Skeletal muscle satellite cell (primary cell): Measurements from ENCODE around the gene FURIN. TPM values are rescaled to one million over a fixed set of nuclear protein-coding genes. Genes with fewer than 3 reads are reported as not detected.
A peak's percentile ranks its signal among the peaks of the same experiment; 100 is the strongest.
"Not testable (repeated sequence)": the region's sequence is repeated elsewhere in the genome, so short reads cannot be mapped to it uniquely, and the experiment has no call there.

Source experiments
- H3K27me3 ChIP-seq: 2 replicates; pipeline ENCODE4 v1.7.0; 2013; ENCODE audit warnings: low read length; ENCODE audit not compliant: control insufficient read depth, insufficient read depth
- H3K36me3 ChIP-seq: 2 replicates; pipeline ENCODE4 v1.7.0; 2013; ENCODE audit warnings: mild to moderate bottlenecking, control low read depth, low read length; ENCODE audit not compliant: insufficient read depth
- H3K4me1 ChIP-seq: 2 replicates; pipeline ENCODE4 v1.7.0; 2013; ENCODE audit warnings: low read length; ENCODE audit not compliant: control insufficient read depth, insufficient read depth
- H3K4me2 ChIP-seq: 2 replicates; pipeline ENCODE4 v1.7.0; 2013; ENCODE audit warnings: mild to moderate bottlenecking, low read length
- H3K4me3 ChIP-seq: 2 replicates; pipeline ENCODE4 v1.7.0; 2013; ENCODE audit warnings: low read length
- H3K9ac ChIP-seq: 2 replicates; pipeline ENCODE4 v1.7.0; 2013; ENCODE audit warnings: mild to moderate bottlenecking, low read depth, low read length, moderate library complexity
- H3K9me3 ChIP-seq: replicated peaks from 2 replicates; pipeline ENCODE4 v1.7.0; 2013; ENCODE audit warnings: mild to moderate bottlenecking, control low read depth, low read length
- total RNA-seq: library from RNA; depleted of rRNA; stranded (reverse); fragments of >200 nt; gene quantifications from 2 replicates; pipeline ENCODE4 v1.2.3, GENCODE V29; 2012; rRNA removed

FURIN gene
- total RNA-seq, result 38.5 and 43.2 TPM in 2 replicates

GRCh38 chr15:90868261-90868689 is at the start of gene FURIN:
FURIN (plus strand) TSS chr15:90868588; CDS start chr15:90875741, 7,153 bp downstream.
- Histone ChIP-seq H3K4me3 (no peak within 1 kb of the TSS), H3K27me3 (no peaks in the 10 kb centered on the region), H3K9me3 (no peaks in the 10 kb centered on the region), H3K4me1 (peaks cover 52% of the 10 kb centered on the region), H3K4me2 (peak within 1 kb of the TSS; percentile 96), H3K36me3 (no peaks in the 10 kb centered on the region), H3K9ac (peak within 1 kb of the TSS; percentile 31)

- H3K36me3 ChIP-seq, result no peaks in the 10 kb centered on the region
- H3K4me2 ChIP-seq, result no peak overlapping the region
- no peaks in the 10 kb centered on the region for H3K9me3 ChIP-seq
- no peak overlapping the region for H3K4me3 ChIP-seq
- peaks cover 3% of the 10 kb centered on the region for H3K4me1 ChIP-seq
- H3K9ac ChIP-seq, result no peak overlapping the region
- H3K27me3 ChIP-seq, result peaks cover 10% of the 10 kb centered on the region
These were observed 49.0 kb upstream of the FURIN start for GRCh38 chr15:90819390-90819789.

GRCh38 chr15:90819850-90820249 is 48.5 kb upstream of the FURIN start:
- Histone ChIP-seq H3K4me3 (no peak overlapping the region), H3K9ac (no peak overlapping the region), H3K36me3 (no peaks in the 10 kb centered on the region), H3K4me1 (no peaks in the 10 kb centered on the region), H3K9me3 (no peaks in the 10 kb centered on the region), H3K4me2 (no peak overlapping the region), H3K27me3 (peaks cover 11% of the 10 kb centered on the region)

- H3K27me3 ChIP-seq, result peaks cover 11% of the 10 kb centered on the region
- no peaks in the 10 kb centered on the region for H3K36me3 ChIP-seq
- H3K4me3 ChIP-seq, result no peak overlapping the region
- H3K9ac ChIP-seq, result no peak overlapping the region
- no peaks in the 10 kb centered on the region for H3K4me1 ChIP-seq
- no peak overlapping the region for H3K4me2 ChIP-seq
- H3K9me3 ChIP-seq, result no peaks in the 10 kb centered on the region
These were observed 47.9 kb upstream of the FURIN start for GRCh38 chr15:90820481-90820880.

GRCh38 chr15:90822204-90822955 is 46.0 kb upstream of the FURIN start:
- H3K36me3 ChIP-seq, result no peaks in the 10 kb centered on the region
- no peak overlapping the region for H3K9ac ChIP-seq
- no peak overlapping the region for H3K4me3 ChIP-seq
- no peaks in the 10 kb centered on the region for H3K9me3 ChIP-seq
- no peak overlapping the region for H3K4me2 ChIP-seq
- H3K4me1 ChIP-seq, result no peaks in the 10 kb centered on the region
- peaks cover 11% of the 10 kb centered on the region for H3K27me3 ChIP-seq

- Histone ChIP-seq H3K9ac (no peak overlapping the region), H3K4me2 (no peak overlapping the region), H3K4me1 (no peaks in the 10 kb centered on the region), H3K36me3 (no peaks in the 10 kb centered on the region), H3K9me3 (no peaks in the 10 kb centered on the region), H3K27me3 (peaks cover 11% of the 10 kb centered on the region), H3K4me3 (no peak overlapping the region)
These were observed 44.9 kb upstream of the FURIN start for GRCh38 chr15:90823455-90823974.

- not testable (repeated sequence) for H3K4me1 ChIP-seq, H3K9ac ChIP-seq, H3K9me3 ChIP-seq, H3K4me2 ChIP-seq, H3K36me3 ChIP-seq, H3K4me3 ChIP-seq
- peaks cover 12% of the 10 kb centered on the region for H3K27me3 ChIP-seq
These were observed 43.1 kb upstream of the FURIN start for GRCh38 chr15:90825115-90825899.

GRCh38 chr15:90826206-90826885 is 42.0 kb upstream of the FURIN start:
- H3K36me3 ChIP-seq, H3K9ac ChIP-seq, H3K9me3 ChIP-seq, H3K4me2 ChIP-seq, H3K4me3 ChIP-seq, H3K4me1 ChIP-seq: not testable (repeated sequence)
- H3K27me3 ChIP-seq, result peaks cover 12% of the 10 kb centered on the region

- Histone ChIP-seq H3K9me3 (no peaks in the 10 kb centered on the region), H3K27me3 (peaks cover 12% of the 10 kb centered on the region), H3K4me1 (no peaks in the 10 kb centered on the region), H3K4me2 (no peak overlapping the region), H3K4me3 (no peak overlapping the region), H3K9ac (no peak overlapping the region), H3K36me3 (no peaks in the 10 kb centered on the region)
These were observed 41.4 kb upstream of the FURIN start for GRCh38 chr15:90826886-90827435.

GRCh38 chr15:90828111-90828510 is 40.3 kb upstream of the FURIN start:
- no peak overlapping the region for H3K4me3 ChIP-seq
- H3K36me3 ChIP-seq, result no peaks in the 10 kb centered on the region
- no peaks in the 10 kb centered on the region for H3K9me3 ChIP-seq
- no peak overlapping the region for H3K4me2 ChIP-seq
- H3K9ac ChIP-seq, result no peak overlapping the region
- no peaks in the 10 kb centered on the region for H3K4me1 ChIP-seq
- H3K27me3 ChIP-seq, result peaks cover 8% of the 10 kb centered on the region

- no peak overlapping the region for H3K4me2 ChIP-seq
- no peaks in the 10 kb centered on the region for H3K4me1 ChIP-seq
- H3K9ac ChIP-seq, result no peak overlapping the region
- no peaks in the 10 kb centered on the region for H3K9me3 ChIP-seq
- no peaks in the 10 kb centered on the region for H3K36me3 ChIP-seq
- H3K4me3 ChIP-seq, result no peak overlapping the region
- peaks cover 6% of the 10 kb centered on the region for H3K27me3 ChIP-seq
These were observed 39.3 kb upstream of the FURIN start for GRCh38 chr15:90829126-90829525.
